Right atrium auricular region (tissue), 2 donors: ENCODE measurements around the gene CKAP2L. TPM values are rescaled to one million over a fixed set of nuclear protein-coding genes. Genes with fewer than 3 reads are reported as not detected.

ENCODE experiments used
- DNase-seq: peaks from one replicate; pipeline ENCODE4 v3.0.0-alpha.2; 2019; ENCODE audit warnings: low spot score
- H3K27ac ChIP-seq, 2 donors: fragments of 200-600 bp; sonication (generic); 1 replicate in 1 of 2; 2 replicates in 1 of 2; pipeline ENCODE4 v1.5.1; 2016 to 2019
- H3K27me3 ChIP-seq, 2 donors: fragments of 200-600 bp; sonication (generic); one replicate each; pipeline versions ENCODE4 v1.5.1 to v1.6.0; 2017 to 2019
- H3K36me3 ChIP-seq: fragments of 200-600 bp; sonication (generic); one replicate; pipeline ENCODE4 v1.5.1; 2016
- H3K4me1 ChIP-seq, 2 donors: fragments of 200-600 bp; sonication (generic); one replicate each; pipeline versions ENCODE4 v1.5.1 to v1.6.0; 2017 to 2019
- H3K4me3 ChIP-seq, 2 donors: fragments of 200-600 bp; sonication (generic); 1 replicate in 1 of 2; 2 replicates in 1 of 2; pipeline ENCODE4 v1.5.1; 2017 to 2019; ENCODE audit warnings: mild to moderate bottlenecking in 1 of 2, moderate library complexity in 1 of 2
- H3K9me3 ChIP-seq, 2 donors: fragments of 200-600 bp; sonication (generic); one replicate each; pipeline ENCODE4 v1.5.1; 2019
- CTCF ChIP-seq, 2 donors: fragments of 200-600 bp; sonication (generic); IDR thresholded peaks; one replicate each; pipeline ENCODE4 v1.5.1; 2019; ENCODE audit warnings: antibody characterized with exemption in 2 of 2
- total RNA-seq, 2 donors: library from RNA; depleted of rRNA; stranded (reverse); fragments of >200 nt; gene quantifications; one replicate each; pipeline ENCODE4 v1.1.0, GENCODE V29; 2016

CKAP2L gene
- total RNA-seq, 2 donors from 2014 or later: 0.82 TPM; not detected in 1

GRCh38 chr2:112714836-112715631 is 49.4 kb downstream of the CKAP2L start:
- no peak overlapping the region for H3K4me3 ChIP-seq
- no peak for TF ChIP-seq CTCF (IDR thresholded peaks at IDR 0.05)

GRCh38 chr2:112714331-112714730 is 50.1 kb downstream of the CKAP2L start:
- Histone ChIP-seq H3K27me3 (no peaks in the 10 kb centered on the region), H3K4me3 (no peak overlapping the region), H3K4me1 (no peaks in the 10 kb centered on the region), H3K36me3 (no peaks in the 10 kb centered on the region), H3K9me3 (no peaks in the 10 kb centered on the region), H3K27ac (no peak overlapping the region)
- no peak for TF ChIP-seq CTCF (IDR thresholded peaks at IDR 0.05)
- DNase-seq: peak; percentile 26

More at GRCh38 chr2:112714836-112715631, 49.4 kb downstream of the CKAP2L start:
- Histone ChIP-seq H3K36me3 (no peaks in the 10 kb centered on the region), H3K9me3 (no peaks in the 10 kb centered on the region), H3K27ac (no peak overlapping the region), H3K4me1 (no peaks in the 10 kb centered on the region), H3K27me3 (no peaks in the 10 kb centered on the region)
- DNase-seq: peak; percentile 46

GRCh38 chr2:112713926-112714325 is 50.5 kb downstream of the CKAP2L start:
- Histone ChIP-seq H3K4me3 (no peak overlapping the region), H3K9me3 (no peaks in the 10 kb centered on the region), H3K36me3 (no peaks in the 10 kb centered on the region), H3K27ac (no peak overlapping the region), H3K4me1 (no peaks in the 10 kb centered on the region), H3K27me3 (no peaks in the 10 kb centered on the region)
- TF ChIP-seq CTCF (IDR thresholded peaks at IDR 0.05): no peak
- DNase-seq: no peak

GRCh38 chr2:112713585-112713925 is 50.9 kb downstream of the CKAP2L start:
- Histone ChIP-seq H3K4me1 (no peaks in the 10 kb centered on the region), H3K36me3 (no peaks in the 10 kb centered on the region), H3K27ac (no peak overlapping the region), H3K9me3 (no peaks in the 10 kb centered on the region), H3K4me3 (no peak overlapping the region), H3K27me3 (no peaks in the 10 kb centered on the region)
- DNase-seq: no peak
- no peak for TF ChIP-seq CTCF (IDR thresholded peaks at IDR 0.05)

GRCh38 chr2:112712903-112713584 is 51.4 kb downstream of the CKAP2L start:
- H3K27me3 ChIP-seq: no peaks in the 10 kb centered on the region
- no peaks in the 10 kb centered on the region for H3K9me3 ChIP-seq
- H3K27ac ChIP-seq: no peak overlapping the region
- peak; percentile 48 for DNase-seq
- TF ChIP-seq CTCF (IDR thresholded peaks at IDR 0.05): no peak
- no peaks in the 10 kb centered on the region for H3K36me3 ChIP-seq
- no peaks in the 10 kb centered on the region for H3K4me1 ChIP-seq
- no peak overlapping the region for H3K4me3 ChIP-seq
